H1 (cell line): ENCODE results near the gene PLCH2. TPM values are rescaled to one million over a fixed set of nuclear protein-coding genes. Genes with fewer than 3 reads are reported as not detected.

ENCODE experiments used
- CTCF ChIA-PET: fragments of 300-600 bp; sonication (Branson Sonifier 250); formaldehyde crosslinking; loops from one replicate; lab custom pipeline; 2021; ENCODE audit not compliant: partially characterized antibody; lab: Charles Lee
- POLR2A ChIA-PET: fragments of 300-600 bp; sonication (Branson Sonifier 250); formaldehyde crosslinking; loops from one replicate; lab custom pipeline; 2021; ENCODE audit warnings: inconsistent platforms; ENCODE audit not compliant: partially characterized antibody; lab: Charles Lee
- DNase-seq, 2 experiments: peaks; one replicate each; pipeline versions ENCODE4 v3.0.0 to v3.0.0-alpha.2; 2010 to 2022; ENCODE audit warnings: low spot score in 2 of 2, low read depth in 1 of 2, mixed read lengths in 1 of 2
- FAIRE-seq: peaks from 2 replicates; lab custom pipeline; 2011; peaks lifted over from hg19 to GRCh38; lab: Jason Lieb, UNC
- H2AFZ ChIP-seq: 2 replicates; pipeline ENCODE4 v1.8.1; 2012; ENCODE audit warnings: low read length, inconsistent platforms
- H2AK5ac ChIP-seq: 2 replicates; pipeline ENCODE4 v1.6.1; 2013; ENCODE audit warnings: low read depth, low read length
- H2BK120ac ChIP-seq: replicated peaks from 2 replicates; pipeline ENCODE3; 2013; ENCODE audit warnings: low read depth, low read length, inconsistent platforms
- H2BK12ac ChIP-seq: 2 replicates; pipeline ENCODE4 v1.6.1; 2013; ENCODE audit warnings: low read depth, low read length
- H2BK15ac ChIP-seq: 2 replicates; pipeline ENCODE4 v1.6.1; 2013; ENCODE audit warnings: low read length
- H2BK20ac ChIP-seq: 2 replicates; pipeline ENCODE4 v1.6.1; 2013; ENCODE audit warnings: low read length
- H2BK5ac ChIP-seq: 2 replicates; pipeline ENCODE4 v1.6.1; 2013; ENCODE audit warnings: low read depth, low read length
- H3K14ac ChIP-seq: 2 replicates; pipeline ENCODE4 v1.6.1; 2013; ENCODE audit warnings: inconsistent platforms; ENCODE audit not compliant: insufficient read length
- H3K18ac ChIP-seq: 2 replicates; pipeline ENCODE4 v1.6.1; 2013; ENCODE audit warnings: low read length; ENCODE audit errors: extremely low read depth
- H3K23ac ChIP-seq: 2 replicates; pipeline ENCODE4 v1.6.1; 2013; ENCODE audit warnings: inconsistent platforms; ENCODE audit not compliant: insufficient read length
- H3K23me2 ChIP-seq: 2 replicates; pipeline ENCODE4 v1.6.1; 2013; ENCODE audit warnings: low read depth, low read length
- H3K27ac ChIP-seq: 2 replicates; pipeline ENCODE4 v1.6.1; 2011; ENCODE audit warnings: low read depth, low read length, inconsistent platforms
- H3K27me3 ChIP-seq, 4 experiments: replicated peaks in 1 of 4; 1 replicate in 1 of 4; 2 replicates in 3 of 4; pipeline versions ENCODE4 v1.6.1 to v1.8.1; 2011 to 2013; ENCODE audit warnings: low read length in 3 of 4, mild to moderate bottlenecking in 3 of 4, inconsistent platforms in 2 of 4, mixed read lengths in 2 of 4, moderate library complexity in 1 of 4; ENCODE audit not compliant: control insufficient read depth in 3 of 4, insufficient read depth in 3 of 4; ENCODE audit errors: extremely low read depth in 1 of 4
- H3K36me3 ChIP-seq, 4 experiments: 2 replicates each; pipeline versions ENCODE4 v1.6.1 to v1.8.1; 2011 to 2013; ENCODE audit warnings: mild to moderate bottlenecking in 4 of 4, low read length in 3 of 4, moderate library complexity in 2 of 4, control low read depth in 1 of 4, inconsistent platforms in 1 of 4; ENCODE audit not compliant: insufficient read depth in 4 of 4, control insufficient read depth in 2 of 4
- H3K4ac ChIP-seq: replicated peaks from 2 replicates; pipeline ENCODE3; 2013; ENCODE audit warnings: low read length, low read depth, mixed read lengths, inconsistent platforms; ENCODE audit not compliant: insufficient read length
- H3K4me1 ChIP-seq, 4 experiments: replicated peaks in 1 of 4; 1 replicate in 1 of 4; 2 replicates in 3 of 4; pipeline versions ENCODE4 v1.6.1 to v1.8.1; 2011 to 2013; ENCODE audit warnings: low read length in 3 of 4, inconsistent platforms in 2 of 4, mixed read lengths in 1 of 4; ENCODE audit not compliant: insufficient read depth in 4 of 4, control insufficient read depth in 3 of 4
- H3K4me2 ChIP-seq, 2 experiments: 2 replicates each; pipeline versions ENCODE4 v1.6.1 to v1.8.1; 2011 to 2013; ENCODE audit warnings: low read depth in 2 of 2, low read length in 2 of 2, control low read depth in 1 of 2, inconsistent platforms in 1 of 2, mild to moderate bottlenecking in 1 of 2; ENCODE audit not compliant: insufficient read depth in 1 of 2
- H3K4me3 ChIP-seq, 4 experiments: fragments of 200-600, 300-600 bp in 1 of 4; sonication (generic), shearing (Covaris generic), sonication (Bioruptor Twin) in 1 of 4; 2 replicates each; pipeline versions ENCODE4 v1.5.1 to v1.8.1; 2011 to 2016; ENCODE audit warnings: low read length in 4 of 4, low read depth in 3 of 4, control low read depth in 2 of 4, inconsistent platforms in 2 of 4, mild to moderate bottlenecking in 2 of 4, mixed read lengths in 1 of 4, moderate library complexity in 1 of 4; ENCODE audit not compliant: insufficient read depth in 2 of 4; ENCODE audit errors: extremely low read depth in 1 of 4
- H3K56ac ChIP-seq: replicated peaks from 2 replicates; pipeline ENCODE3; 2013; ENCODE audit warnings: low read depth, mild to moderate bottlenecking, mixed read lengths, low read length, inconsistent platforms; ENCODE audit not compliant: insufficient read length
- H3K79me1 ChIP-seq: 2 replicates; pipeline ENCODE4 v1.6.1; 2013; ENCODE audit warnings: low read depth, low read length, control low read depth
- H3K79me2 ChIP-seq, 2 experiments: 2 replicates each; pipeline versions ENCODE4 v1.6.1 to v1.8.1; 2012 to 2013; ENCODE audit warnings: low read length in 2 of 2, mild to moderate bottlenecking in 2 of 2, inconsistent platforms in 1 of 2; ENCODE audit not compliant: insufficient read depth in 2 of 2, control insufficient read depth in 1 of 2
- H3K9ac ChIP-seq, 4 experiments: replicated peaks in 1 of 4; 1 replicate in 1 of 4; 2 replicates in 3 of 4; pipeline versions ENCODE4 v1.6.1 to v1.8.1; 2011 to 2013; ENCODE audit warnings: low read depth in 3 of 4, low read length in 3 of 4, control low read depth in 2 of 4, mild to moderate bottlenecking in 2 of 4, moderate library complexity in 2 of 4, inconsistent platforms in 1 of 4; ENCODE audit errors: extremely low read depth in 1 of 4
- H3K9me3 ChIP-seq, 2 experiments: 2 replicates each; pipeline versions ENCODE4 v1.6.1 to v1.8.1; 2012 to 2013; ENCODE audit warnings: mild to moderate bottlenecking in 2 of 2, moderate library complexity in 2 of 2, control low read depth in 1 of 2, inconsistent platforms in 1 of 2, low read depth in 1 of 2, low read length in 1 of 2, mixed read lengths in 1 of 2; ENCODE audit not compliant: insufficient read depth in 2 of 2
- H4K20me1 ChIP-seq, 2 experiments: replicated peaks in 1 of 2; 2 replicates each; pipeline versions ENCODE3 to v1.8.1; 2011 to 2013; ENCODE audit warnings: inconsistent platforms in 2 of 2, low read length in 2 of 2, mild to moderate bottlenecking in 1 of 2; ENCODE audit not compliant: insufficient read depth in 2 of 2, control insufficient read depth in 1 of 2
- H4K5ac ChIP-seq: 2 replicates; pipeline ENCODE4 v1.6.1; 2013; ENCODE audit warnings: low read length, low read depth, mixed read lengths, inconsistent platforms; ENCODE audit not compliant: insufficient read length
- H4K8ac ChIP-seq: 2 replicates; pipeline ENCODE4 v1.8.0; 2013; ENCODE audit warnings: mild to moderate bottlenecking, moderate library complexity, low read length, inconsistent platforms; ENCODE audit not compliant: insufficient read depth; ENCODE audit errors: extremely low read depth
- H4K91ac ChIP-seq: replicated peaks from 2 replicates; pipeline ENCODE3; 2013; ENCODE audit warnings: low read length, mixed read lengths, inconsistent platforms; ENCODE audit not compliant: insufficient read length
- CBX8 ChIP-seq: fragments of 300-800, 300-1000 bp; sonication (generic); IDR thresholded peaks from 2 replicates; pipeline ENCODE4 v1.7.1; 2016; ENCODE audit warnings: low read depth, low read length, borderline replicate concordance
- CHD1 ChIP-seq: IDR thresholded peaks from 2 replicates; pipeline ENCODE4 v1.6.1; 2012; ENCODE audit warnings: low read depth, low read length, improper control_type of control experiment
- HDAC6 ChIP-seq: IDR thresholded peaks from one replicate; pipeline ENCODE4 v1.7.1; 2012; ENCODE audit warnings: low read depth, mild to moderate bottlenecking, inconsistent platforms, low read length, moderate library complexity
- KDM1A ChIP-seq: fragments of 200-600, 300-600 bp; sonication (generic); IDR thresholded peaks from 2 replicates; pipeline ENCODE4 v1.7.1; 2016; ENCODE audit warnings: mild to moderate bottlenecking, low read length, borderline replicate concordance
- NRF1 ChIP-seq: IDR thresholded peaks from 2 replicates; pipeline ENCODE4 v1.6.1; 2011; ENCODE audit warnings: mild to moderate bottlenecking, low read depth, low read length, improper control_type of control experiment
- SIN3A ChIP-seq, 2 experiments: IDR thresholded peaks in 1 of 2; conservative IDR thresholded peaks in 1 of 2; 2 replicates each; pipeline ENCODE4 v1.6.1; 2011 to 2012; ENCODE audit warnings: low read length in 2 of 2, improper control_type of control experiment in 1 of 2, low read depth in 1 of 2, mild to moderate bottlenecking in 1 of 2
- SRF ChIP-seq: IDR thresholded peaks from 2 replicates; pipeline ENCODE4 v1.6.1; 2011; ENCODE audit warnings: mild to moderate bottlenecking, low read depth, low read length, moderate library complexity
- YY1 ChIP-seq: IDR thresholded peaks from 2 replicates; pipeline ENCODE4 v1.6.1; 2011; ENCODE audit warnings: low read depth, mild to moderate bottlenecking, low read length
- WGBS, 2 experiments: shearing (Covaris generic) in 1 of 2; methylation state at CpG; one replicate each; pipeline versions ENCODE4 v1.1.6 to v1.1.7; 2013 to 2015; ENCODE audit warnings: low lambda C conversion rate in 2 of 2, mixed read lengths in 2 of 2, inconsistent platforms in 1 of 2, low coverage in 1 of 2, missing lambda C conversion rate in 1 of 2; ENCODE audit not compliant: insufficient replicate concordance in 2 of 2, insufficient coverage in 1 of 2, insufficient read length in 1 of 2; ENCODE audit errors: extremely low coverage in 1 of 2, missing lambda C conversion rate in 1 of 2; 5-methylcytosine and 5-hydroxymethylcytosine counted together
- polyA plus RNA-seq, 7 experiments: library from polyadenylated mRNA; depleted of rRNA in 3 of 7; stranded (reverse) in 5 of 7; unstranded in 2 of 7; fragments of >200 nt in 5 of 7; fragments of 200-250 nt in 2 of 7; gene quantifications; 1 replicate in 5 of 7; 2 replicates in 1 of 7; 4 replicates in 1 of 7; pipeline versions ENCODE4 v1.2.1 to v1.2.3, GENCODE V29; 2011 to 2013; ENCODE audit warnings: missing spikeins in 2 of 7, mixed read lengths in 2 of 7
- total RNA-seq: library from RNA; stranded (reverse); fragmentation: NEBNext Ultra II Directional; extraction: Animal tissue kit (Norgen Biotek cat#: 25700); gene quantifications from 2 replicates; pipeline ENCODE4 v1.2.1, GENCODE V29; 2021

The PLCH2 gene
- total and polyA plus RNA-seq, 2 of the 8 experiments (the other 6 are each of a cell fraction or from before 2014, with no cell fraction given): 0.14 to 0.19 TPM

GRCh38 chr1:2465371-2466269 is 10.5 kb upstream of the PLCH2 start:
- FAIRE-seq: no peak
- ChIA-PET CTCF (interaction anchor here (0.8 to 1.5 kb wide), 3 partner anchors 11 to 84 kb away, joined by 3 to 4 read pairs (median 4); no protein-coding TSS in a partner anchor), POLR2A (no interaction called here)
- H3K79me2 ChIP-seq: no peaks in the 10 kb centered on the region
- no peak overlapping the region for H3K56ac ChIP-seq
- no peak for TF ChIP-seq KDM1A
- no peak for TF ChIP-seq SIN3A (conservative IDR thresholded peaks at IDR 0.05 in 1 of 2, IDR thresholded peaks at IDR 0.05 in 1 of 2; ENCODE audit: low read depth in 1 of 2, low read length in 2 of 2)
- TF ChIP-seq SRF: no peak
- no peak for TF ChIP-seq NRF1
- no peak for TF ChIP-seq YY1
- no peak for TF ChIP-seq CHD1
- no peak for TF ChIP-seq HDAC6
- no peak for TF ChIP-seq CBX8
- H3K18ac ChIP-seq: no peak overlapping the region
- peaks cover 0 to 3% (median 0%) of the 10 kb centered on the region in 4 experiments; a peak in 2 of 7 replicates for H3K4me1 ChIP-seq
- WGBS, 2 experiments: 85% methylated on average over 30 of the region's 33 CpGs; no CpG with 5 or more reads in 1 of the 2 experiments
- no peak overlapping the region for H2BK12ac ChIP-seq
- H3K9me3 ChIP-seq: no peaks in the 10 kb centered on the region
- no peak overlapping the region for H2BK5ac ChIP-seq
- H3K79me1 ChIP-seq: no peaks in the 10 kb centered on the region
- H3K4me2 ChIP-seq: no peak overlapping the region
- no peak for DNase-seq
- H3K4ac ChIP-seq: no peak overlapping the region
- H3K27me3 ChIP-seq: no peaks in the 10 kb centered on the region; a peak in 2 of 7 replicates
- peaks cover 4% of the 10 kb centered on the region in 2 experiments for H4K20me1 ChIP-seq
- no peak overlapping the region for H3K27ac ChIP-seq
- H3K9ac ChIP-seq: no peak overlapping the region
- no peak overlapping the region for H2BK15ac ChIP-seq
- no peak overlapping the region for H4K5ac ChIP-seq
- H3K14ac ChIP-seq: no peak overlapping the region
- H2BK20ac ChIP-seq: no peak overlapping the region
- no peak overlapping the region for H4K8ac ChIP-seq
- no peak overlapping the region for H2AFZ ChIP-seq
- no peak overlapping the region for H3K4me3 ChIP-seq
- H3K36me3 ChIP-seq: no peaks in the 10 kb centered on the region
- H2BK120ac ChIP-seq: no peak overlapping the region
- no peak overlapping the region for H3K23ac ChIP-seq
- no peak overlapping the region for H4K91ac ChIP-seq
- no peaks in the 10 kb centered on the region; the same call in 1 of the 2 replicates for H3K23me2 ChIP-seq
- no peak overlapping the region for H2AK5ac ChIP-seq
